ENCODE measurements around the gene PLXNA1.

PLXNA1 gene

GRCh38 chr3:126937533-126937932, 45.4 kb upstream of the PLXNA1 start:
- Histone ChIP-seq H3K27me3 (ENCODE audit: insufficient read depth, poor library complexity, severe bottlenecking) (no peaks in the 10 kb centered on the region), H3K27ac (replicated peaks) (no peak overlapping the region), H3K4me3 (replicated peaks; ENCODE audit: insufficient read depth, low read length) (no peak overlapping the region)
- DNase-seq (ENCODE audit: low read depth in 1 of 2, low spot score in 1 of 2), result no peak
- TF ChIP-seq POLR2AphosphoS5 (IDR thresholded peaks at IDR 0.05; ENCODE audit: low read depth) (no peak), CTCF (IDR thresholded peaks at IDR 0.05; ENCODE audit: insufficient read depth, low read length) (no peak), SPI1 (IDR thresholded peaks at IDR 0.05; ENCODE audit: borderline replicate concordance, low read depth) (no peak), GABPA (IDR thresholded peaks at IDR 0.05; ENCODE audit: low read depth) (no peak), REST (IDR thresholded peaks at IDR 0.05; ENCODE audit: insufficient replicate concordance, low read depth) (no peak)

- H3K27ac ChIP-seq (replicated peaks), result no peak overlapping the region
- no peak for DNase-seq (ENCODE audit: low read depth in 1 of 2, low spot score in 1 of 2)
- no peaks in the 10 kb centered on the region for H3K27me3 ChIP-seq (ENCODE audit: insufficient read depth, poor library complexity, severe bottlenecking)
- no peak for TF ChIP-seq CTCF (IDR thresholded peaks at IDR 0.05; ENCODE audit: insufficient read depth, low read length)
- TF ChIP-seq POLR2AphosphoS5 (IDR thresholded peaks at IDR 0.05; ENCODE audit: low read depth), result no peak
- TF ChIP-seq SPI1 (IDR thresholded peaks at IDR 0.05; ENCODE audit: borderline replicate concordance, low read depth), result no peak
- no peak for TF ChIP-seq REST (IDR thresholded peaks at IDR 0.05; ENCODE audit: insufficient replicate concordance, low read depth)
- TF ChIP-seq GABPA (IDR thresholded peaks at IDR 0.05; ENCODE audit: low read depth), result no peak
- no peak overlapping the region for H3K4me3 ChIP-seq (replicated peaks; ENCODE audit: insufficient read depth, low read length)
Observed at GRCh38 chr3:126937973-126938372, 44.9 kb upstream of the PLXNA1 start.

GRCh38 chr3:126938520-126939337, 44.2 kb upstream of the PLXNA1 start:
- no peak overlapping the region for H3K27ac ChIP-seq (replicated peaks)
- H3K4me3 ChIP-seq (replicated peaks; ENCODE audit: insufficient read depth, low read length), result no peak overlapping the region
- DNase-seq (ENCODE audit: low read depth in 1 of 2, low spot score in 1 of 2), result no peak
- no peaks in the 10 kb centered on the region for H3K27me3 ChIP-seq (ENCODE audit: insufficient read depth, poor library complexity, severe bottlenecking)
- no peak for TF ChIP-seq CTCF (IDR thresholded peaks at IDR 0.05; ENCODE audit: insufficient read depth, low read length)
- TF ChIP-seq POLR2AphosphoS5 (IDR thresholded peaks at IDR 0.05; ENCODE audit: low read depth), result no peak
- no peak for TF ChIP-seq REST (IDR thresholded peaks at IDR 0.05; ENCODE audit: insufficient replicate concordance, low read depth)
- TF ChIP-seq GABPA (IDR thresholded peaks at IDR 0.05; ENCODE audit: low read depth), result no peak
- TF ChIP-seq SPI1 (IDR thresholded peaks at IDR 0.05; ENCODE audit: borderline replicate concordance, low read depth), result no peak

Data from HL-60 (cell line).